Vagina (tissue), 2 donors: ENCODE measurements around the gene TMEM259. TPM values are rescaled to one million over a fixed set of nuclear protein-coding genes. Genes with fewer than 3 reads are reported as not detected.

Source experiments
- DNase-seq, 2 donors: peaks; one replicate each; pipeline ENCODE4 v3.0.0-alpha.2; 2017; ENCODE audit errors: extremely low spot score in 2 of 2
- H3K27ac ChIP-seq: fragments of 200-600 bp; sonication (generic); one replicate; pipeline ENCODE4 v1.5.1; 2019
- H3K27me3 ChIP-seq: fragments of 200-600 bp; sonication (generic); one replicate; pipeline ENCODE4 v1.5.1; 2019
- H3K36me3 ChIP-seq, 2 donors: fragments of 200-600 bp; sonication (generic); one replicate each; pipeline ENCODE4 v1.5.1; 2017 to 2019
- H3K4me1 ChIP-seq: fragments of 200-600 bp; sonication (generic); one replicate; pipeline ENCODE4 v1.5.1; 2019
- H3K4me3 ChIP-seq, 2 donors: fragments of 200-600 bp; sonication (generic); 1 replicate in 1 of 2; 2 replicates in 1 of 2; pipeline ENCODE4 v1.5.1; 2016 to 2019
- H3K9me3 ChIP-seq: fragments of 200-600 bp; sonication (generic); one replicate; pipeline ENCODE4 v1.5.1; 2019
- POLR2A ChIP-seq, 2 donors: fragments of 450-650 bp; IDR thresholded peaks; one replicate each; pipeline ENCODE4 v1.6.1; 2017; ENCODE audit warnings: antibody characterized with exemption in 2 of 2, mild to moderate bottlenecking in 2 of 2, moderate library complexity in 2 of 2
- POLR2AphosphoS5 ChIP-seq, 2 donors: sonication (generic); formaldehyde crosslinking; IDR thresholded peaks; one replicate each; pipeline ENCODE4 v1.9.0; 2017; ENCODE audit warnings: antibody characterized with exemption in 2 of 2, mild to moderate bottlenecking in 2 of 2, low read depth in 1 of 2; ENCODE audit not compliant: insufficient read depth in 1 of 2
- intact Hi-C: fragments of 100-400 bp; cut with DNase I; formaldehyde crosslinking; loops from one replicate; pipeline ENCODE4 v1.15.1; 2023
- total RNA-seq: library from RNA; depleted of rRNA; stranded (reverse); fragments of >200 nt; gene quantifications from one replicate; pipeline ENCODE4 v1.2.3, GENCODE V29; 2016
- TF ChIP-seq, protein P1 (sequence below), 3 experiments: fragments of 450-650 bp in 2 of 3; fragments of 200-600 bp in 1 of 3; sonication (generic) in 1 of 3; IDR thresholded peaks; one replicate each; pipeline ENCODE4 v1.5.1; 2017 to 2019; ENCODE audit warnings: antibody characterized with exemption in 3 of 3, mild to moderate bottlenecking in 2 of 3, moderate library complexity in 2 of 3

The TMEM259 gene
- total RNA-seq, 1 donor from 2014 or later, result 130 TPM

DNA sequence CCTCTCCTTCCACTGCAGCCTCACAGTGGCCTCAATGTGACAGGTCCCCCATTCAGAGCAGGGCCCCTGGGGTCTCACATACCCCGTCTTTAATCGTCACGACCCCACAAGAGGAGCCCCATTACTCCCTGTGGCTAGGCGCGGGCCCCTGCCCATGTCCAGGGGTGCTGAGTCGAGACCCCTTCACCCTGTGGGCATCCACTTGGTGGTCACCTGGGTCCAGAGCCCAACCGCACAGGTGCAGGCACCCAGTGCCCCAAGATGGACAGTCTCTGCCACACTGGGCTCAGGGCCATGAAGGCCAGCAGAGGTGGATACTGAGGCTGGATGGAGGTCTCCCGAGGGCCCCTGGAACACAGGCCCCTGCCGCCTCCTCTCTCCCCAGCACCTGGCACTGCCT is 3.0 kb downstream of the TMEM259 start:
- intact Hi-C loops, result no loop called here
- no peak for TF ChIP-seq POLR2A (IDR thresholded peaks at IDR 0.05)
- no peak for TF ChIP-seq POLR2AphosphoS5 (IDR thresholded peaks at IDR 0.05; ENCODE audit: insufficient read depth in 1 of 2, low read depth in 1 of 2)
- TF ChIP-seq, protein P1, sequence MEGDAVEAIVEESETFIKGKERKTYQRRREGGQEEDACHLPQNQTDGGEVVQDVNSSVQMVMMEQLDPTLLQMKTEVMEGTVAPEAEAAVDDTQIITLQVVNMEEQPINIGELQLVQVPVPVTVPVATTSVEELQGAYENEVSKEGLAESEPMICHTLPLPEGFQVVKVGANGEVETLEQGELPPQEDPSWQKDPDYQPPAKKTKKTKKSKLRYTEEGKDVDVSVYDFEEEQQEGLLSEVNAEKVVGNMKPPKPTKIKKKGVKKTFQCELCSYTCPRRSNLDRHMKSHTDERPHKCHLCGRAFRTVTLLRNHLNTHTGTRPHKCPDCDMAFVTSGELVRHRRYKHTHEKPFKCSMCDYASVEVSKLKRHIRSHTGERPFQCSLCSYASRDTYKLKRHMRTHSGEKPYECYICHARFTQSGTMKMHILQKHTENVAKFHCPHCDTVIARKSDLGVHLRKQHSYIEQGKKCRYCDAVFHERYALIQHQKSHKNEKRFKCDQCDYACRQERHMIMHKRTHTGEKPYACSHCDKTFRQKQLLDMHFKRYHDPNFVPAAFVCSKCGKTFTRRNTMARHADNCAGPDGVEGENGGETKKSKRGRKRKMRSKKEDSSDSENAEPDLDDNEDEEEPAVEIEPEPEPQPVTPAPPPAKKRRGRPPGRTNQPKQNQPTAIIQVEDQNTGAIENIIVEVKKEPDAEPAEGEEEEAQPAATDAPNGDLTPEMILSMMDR (IDR thresholded peaks at IDR 0.05), result no peak
- Histone ChIP-seq H3K36me3 (peaks cover 0 to 2% of the 10 kb centered on the region in 2 donors), H3K4me3 (no peak overlapping the region), H3K9me3 (no peaks in the 10 kb centered on the region), H3K4me1 (peaks cover 72% of the 10 kb centered on the region), H3K27ac (peak overlapping the region; percentile 76), H3K27me3 (no peaks in the 10 kb centered on the region)
- no peak for DNase-seq

DNA sequence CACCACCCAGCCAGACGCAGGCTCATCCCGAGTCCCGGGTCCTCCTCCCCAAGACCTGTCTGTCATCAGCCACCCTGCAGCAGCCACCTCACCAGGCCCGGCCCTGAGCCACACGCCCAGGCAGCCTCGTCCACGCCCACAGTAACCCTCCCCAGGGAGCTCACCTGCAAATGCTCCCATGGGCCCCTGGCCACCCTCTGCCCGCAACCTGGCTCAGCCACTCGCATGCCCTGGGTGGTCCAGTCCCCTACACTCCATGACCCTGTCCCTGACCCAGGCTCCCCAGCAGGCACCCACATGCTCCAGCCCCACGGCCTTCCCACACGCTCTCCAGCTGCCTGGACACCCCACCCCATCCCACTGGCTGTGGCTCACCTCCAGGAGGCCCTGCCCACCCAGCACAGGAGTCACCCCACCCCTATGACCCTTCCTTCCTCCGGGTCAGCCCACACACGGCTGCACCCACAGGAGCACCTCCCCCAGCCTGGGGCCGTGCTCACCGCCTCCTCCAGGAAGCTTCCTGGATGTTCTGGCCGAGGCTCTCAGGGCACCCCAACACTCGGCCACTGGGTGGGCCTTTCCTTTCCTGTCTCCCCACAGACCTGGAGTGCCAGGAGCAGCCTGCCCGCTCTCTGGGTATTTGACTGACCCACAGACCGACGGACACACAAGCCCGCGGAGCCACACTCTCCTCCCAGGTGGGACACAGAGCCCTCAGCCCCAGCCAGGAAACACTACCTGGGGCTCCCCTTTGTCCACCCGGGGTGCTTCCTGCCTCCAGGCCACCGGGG is 3.6 kb downstream of the TMEM259 start:
- intact Hi-C loops, result no loop called here

DNA sequence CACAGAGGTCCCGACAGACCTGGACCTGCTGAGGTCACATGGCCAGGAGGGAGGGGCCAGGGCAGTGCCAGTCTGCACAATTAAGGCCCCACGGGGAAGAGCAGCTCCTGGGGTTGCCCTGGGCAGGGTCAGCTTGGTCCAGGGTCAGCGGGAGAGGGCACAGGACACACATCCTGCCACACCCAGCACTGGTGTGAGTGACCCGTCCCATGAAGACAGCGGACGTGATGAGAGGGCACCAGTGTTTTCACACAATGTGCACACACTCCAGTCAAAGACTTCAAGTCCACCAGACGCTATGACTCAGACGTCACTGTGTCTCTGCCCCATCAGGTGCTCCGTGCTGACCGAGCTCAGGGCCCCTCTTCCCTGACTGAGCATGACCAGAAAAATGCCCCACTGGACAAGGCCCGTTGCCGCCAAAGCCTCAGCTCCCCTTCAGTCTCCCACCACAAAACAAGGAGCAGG is 4.2 kb downstream of the TMEM259 start:
- Histone ChIP-seq H3K4me3 (peak overlapping the region in 1 of 2 donors; percentile 21), H3K27me3 (no peaks in the 10 kb centered on the region), H3K9me3 (no peaks in the 10 kb centered on the region), H3K4me1 (peaks cover 63% of the 10 kb centered on the region), H3K27ac (peak overlapping the region; percentile 76), H3K36me3 (peaks cover 0 to 14% of the 10 kb centered on the region in 2 donors)
- DNase-seq, result no peak
- intact Hi-C loops, result no loop called here
- no peak for TF ChIP-seq POLR2A (IDR thresholded peaks at IDR 0.05)
- TF ChIP-seq, protein P1 (IDR thresholded peaks at IDR 0.05), result no peak
- TF ChIP-seq POLR2AphosphoS5 (IDR thresholded peaks at IDR 0.05; ENCODE audit: insufficient read depth in 1 of 2, low read depth in 1 of 2), result peak in 1 of 2 donors; percentile 67

More for the DNA sequence above, 3.6 kb downstream of the TMEM259 start:
- no peak for DNase-seq
- Histone ChIP-seq H3K27me3 (no peaks in the 10 kb centered on the region), H3K4me1 (peaks cover 69% of the 10 kb centered on the region), H3K27ac (peak overlapping the region; percentile 76), H3K36me3 (peaks cover 0 to 8% of the 10 kb centered on the region in 2 donors), H3K4me3 (peak overlapping the region; percentile 3 to 21), H3K9me3 (no peaks in the 10 kb centered on the region)
- TF ChIP-seq POLR2AphosphoS5 (IDR thresholded peaks at IDR 0.05; ENCODE audit: insufficient read depth in 1 of 2, low read depth in 1 of 2), result no peak

- H3K4me3 ChIP-seq, result no peak overlapping the region
- no peaks in the 10 kb centered on the region for H3K9me3 ChIP-seq
- intact Hi-C loops, result no loop called here
- TF ChIP-seq POLR2AphosphoS5 (IDR thresholded peaks at IDR 0.05; ENCODE audit: insufficient read depth in 1 of 2, low read depth in 1 of 2) (no peak), POLR2A (IDR thresholded peaks at IDR 0.05) (no peak)
- TF ChIP-seq, protein P1 (IDR thresholded peaks at IDR 0.05), result no peak
- H3K36me3 ChIP-seq, result peaks cover 0 to 21% of the 10 kb centered on the region in 2 donors
- no peaks in the 10 kb centered on the region for H3K27me3 ChIP-seq
- no peak for DNase-seq
- H3K27ac ChIP-seq, result peak overlapping the region; percentile 76
- H3K4me1 ChIP-seq, result peaks cover 62% of the 10 kb centered on the region
Observed at GRCh38 chr19:1015782-1016646, 4.9 kb downstream of the TMEM259 start.

- H3K9me3 ChIP-seq, result no peaks in the 10 kb centered on the region
- H3K4me1 ChIP-seq, result peaks cover 67% of the 10 kb centered on the region
- H3K27me3 ChIP-seq, result no peaks in the 10 kb centered on the region
- no peak overlapping the region for H3K4me3 ChIP-seq
- TF ChIP-seq, protein P1 (IDR thresholded peaks at IDR 0.05), result no peak
- TF ChIP-seq POLR2AphosphoS5 (IDR thresholded peaks at IDR 0.05; ENCODE audit: insufficient read depth in 1 of 2, low read depth in 1 of 2), result no peak
- TF ChIP-seq POLR2A (IDR thresholded peaks at IDR 0.05), result no peak
- peaks cover 0 to 29% of the 10 kb centered on the region in 2 donors for H3K36me3 ChIP-seq
- intact Hi-C loops, result no loop called here
- DNase-seq, result no peak
- H3K27ac ChIP-seq, result peak overlapping the region; percentile 76
Observed at GRCh38 chr19:1015061-1015781, 5.7 kb downstream of the TMEM259 start.
